ENCODE results near the gene IL20RA.

GRCh38 chr6:137011406-137011805 lies 33.4 kb downstream of the IL20RA start:
- TF ChIP-seq TAF1 (IDR thresholded peaks at IDR 0.05; ENCODE audit: low read depth) (no peak), FOXM1 (IDR thresholded peaks at IDR 0.05; ENCODE audit: borderline replicate concordance, low read depth) (no peak), RAD21 (IDR thresholded peaks at IDR 0.05; ENCODE audit: low read depth) (no peak), CEBPB (IDR thresholded peaks at IDR 0.05) (no peak), EP300 (IDR thresholded peaks at IDR 0.05; ENCODE audit: borderline replicate concordance) (no peak)

Measured in Ishikawa (cell line).